Heart left ventricle (tissue), 11 donors: ENCODE measurements around the gene TNFAIP8L2. TPM values are rescaled to one million over a fixed set of nuclear protein-coding genes. Genes with fewer than 3 reads are reported as not detected.

Experiments
- polyA plus RNA-seq, 2 donors: library from polyadenylated mRNA; stranded (reverse); fragments of 200-250 nt; gene quantifications; one replicate each; pipeline ENCODE4 v1.2.3, GENCODE V29; 2013
- total RNA-seq, 9 donors: library from RNA; depleted of rRNA in 2 of 9; stranded (reverse); fragments of >200 nt in 2 of 9; fragmentation: NEBNext Ultra II Directional in 3 of 9; extraction: Animal tissue kit (Norgen Biotek cat#: 25700) in 3 of 9; gene quantifications; one replicate each; pipeline versions ENCODE4 v1.1.0 to v1.2.4, GENCODE V29; 2016 to 2023
- donor health status: ischemic (EF 13 %, LVEDD 7.1; RV severe dilation, severe dysfunction).
- donor health status: healthy with polysubstance abuse.
- donor health status: DM: no; HTN: yes; CAD: no.
- donor health status: DM: no; HTN: no; CAD: no.
- donor health status: ischemic (EF 25% LVEDD 5.7; RV mildly dilated, moderate dysfunction).
- donor health status: healthy.
- donor health status: DM: yes; HTN: yes; CAD: no.
- donor health status: PGD.
- donor health status: nonischemic (EF 23%, LVEDD 6.1; RV moderate dilation, normal function).

TNFAIP8L2 gene
- total and polyA plus RNA-seq, 11 donors = 0.49 to 7.9 (median 1.6) TPM

Other genes with a start within 250 kb of the TNFAIP8L2 start
- 10 to 100 TPM; 12.5 to 28.0 (median 17.5) TPM for gene SETDB1, start 230.3 kb upstream of the TNFAIP8L2 start, total RNA-seq
- 10 to 100 TPM; 12.7 to 12.9 TPM for gene SETDB1, start 230.3 kb upstream of the TNFAIP8L2 start, polyA plus RNA-seq
- 100 to 1,000 TPM in 2 of 9 donors, 10 to 100 TPM in 7; 51.7 to 113 (median 76.1) TPM for gene CERS2, start 181.8 kb upstream of the TNFAIP8L2 start, total RNA-seq
- gene CERS2, start 181.8 kb upstream of the TNFAIP8L2 start, polyA plus RNA-seq = 10 to 100 TPM; 72.0 to 94.1 TPM
- gene ANXA9, start 174.4 kb upstream of the TNFAIP8L2 start, total RNA-seq = 1 to 10 TPM in 1 of 9 donors, under 1 TPM in 3, not detected in 5; 0.12 to 2.0 (median 0.35) TPM
- gene ANXA9, start 174.4 kb upstream of the TNFAIP8L2 start, polyA plus RNA-seq = under 1 TPM in 1 of 2 donors, not detected in 1; 0.19 TPM
- gene MINDY1, start 149.7 kb upstream of the TNFAIP8L2 start, total RNA-seq = 10 to 100 TPM; 37.6 to 98.4 (median 54.2) TPM
- gene MINDY1, start 149.7 kb upstream of the TNFAIP8L2 start, polyA plus RNA-seq = 10 to 100 TPM; 18.5 to 20.4 TPM
- gene PRUNE1, start 148.2 kb upstream of the TNFAIP8L2 start, total RNA-seq = 10 to 100 TPM; 32.5 to 65.3 (median 42.0) TPM
- gene PRUNE1, start 148.2 kb upstream of the TNFAIP8L2 start, polyA plus RNA-seq = 10 to 100 TPM; 15.1 to 22.8 TPM
- under 1 TPM in 7 of 9 donors, not detected in 2; 0.09 to 0.59 (median 0.38) TPM for gene BNIPL, start 120.1 kb upstream of the TNFAIP8L2 start, total RNA-seq
- under 1 TPM; 0.07 to 0.65 TPM for gene BNIPL, start 120.1 kb upstream of the TNFAIP8L2 start, polyA plus RNA-seq
- gene C1orf56, start 108.9 kb upstream of the TNFAIP8L2 start, total RNA-seq = 10 to 100 TPM in 3 of 9 donors, 1 to 10 TPM in 6; 7.1 to 14.2 (median 8.0) TPM
- gene C1orf56, start 108.9 kb upstream of the TNFAIP8L2 start, polyA plus RNA-seq = 1 to 10 TPM; 6.3 to 7.5 TPM
- gene CDC42SE1, start 97.0 kb upstream of the TNFAIP8L2 start, total RNA-seq = 10 to 100 TPM; 21.7 to 65.9 (median 28.2) TPM
- 10 to 100 TPM; 20.3 to 37.8 TPM for gene CDC42SE1, start 97.0 kb upstream of the TNFAIP8L2 start, polyA plus RNA-seq
- 10 to 100 TPM in 7 of 9 donors, 1 to 10 TPM in 2; 4.8 to 54.1 (median 20.5) TPM for gene MLLT11, start 96.3 kb upstream of the TNFAIP8L2 start, total RNA-seq
- gene MLLT11, start 96.3 kb upstream of the TNFAIP8L2 start, polyA plus RNA-seq = 10 to 100 TPM in 1 of 2 donors, 1 to 10 TPM in 1; 5.4 to 23.4 TPM
- 10 to 100 TPM in 8 of 9 donors, 1 to 10 TPM in 1; 5.9 to 15.2 (median 11.7) TPM for gene GABPB2, start 85.9 kb upstream of the TNFAIP8L2 start, total RNA-seq
- 1 to 10 TPM; 4.6 to 8.9 TPM for gene GABPB2, start 85.9 kb upstream of the TNFAIP8L2 start, polyA plus RNA-seq
- 10 to 100 TPM; 36.4 to 97.1 (median 50.8) TPM for gene SEMA6C, start 10.0 kb upstream of the TNFAIP8L2 start, total RNA-seq
- 10 to 100 TPM; 16.4 to 85.0 TPM for gene SEMA6C, start 10.0 kb upstream of the TNFAIP8L2 start, polyA plus RNA-seq
- gene LYSMD1, start 9.3 kb downstream of the TNFAIP8L2 start, total RNA-seq = 10 to 100 TPM; 10.1 to 26.8 (median 13.0) TPM
- 10 to 100 TPM in 1 of 2 donors, 1 to 10 TPM in 1; 6.8 to 14.7 TPM for gene LYSMD1, start 9.3 kb downstream of the TNFAIP8L2 start, polyA plus RNA-seq
- 10 to 100 TPM; 11.5 to 28.4 (median 17.5) TPM for gene SCNM1, start 9.5 kb downstream of the TNFAIP8L2 start, total RNA-seq
- 10 to 100 TPM; 33.0 to 44.4 TPM for gene SCNM1, start 9.5 kb downstream of the TNFAIP8L2 start, polyA plus RNA-seq
- under 1 TPM in 3 of 9 donors, not detected in 6; 0.37 to 0.61 (median 0.50) TPM for gene TMOD4, start 19.3 kb downstream of the TNFAIP8L2 start, total RNA-seq
- gene TMOD4, start 19.3 kb downstream of the TNFAIP8L2 start, polyA plus RNA-seq = not detected
- 10 to 100 TPM; 29.6 to 49.1 (median 38.1) TPM for gene VPS72, start 33.5 kb downstream of the TNFAIP8L2 start, total RNA-seq
- gene VPS72, start 33.5 kb downstream of the TNFAIP8L2 start, polyA plus RNA-seq = 10 to 100 TPM; 31.2 to 41.6 TPM
- 10 to 100 TPM; 28.1 to 48.8 (median 37.0) TPM for gene PIP5K1A, start 41.9 kb downstream of the TNFAIP8L2 start, total RNA-seq
- 10 to 100 TPM; 20.5 to 26.1 TPM for gene PIP5K1A, start 41.9 kb downstream of the TNFAIP8L2 start, polyA plus RNA-seq
- gene PSMD4, start 98.1 kb downstream of the TNFAIP8L2 start, total RNA-seq = 100 to 1,000 TPM; 127 to 181 (median 138) TPM
- gene PSMD4, start 98.1 kb downstream of the TNFAIP8L2 start, polyA plus RNA-seq = 100 to 1,000 TPM; 205 to 231 TPM
- 10 to 100 TPM; 10.9 to 30.3 (median 14.3) TPM for gene ZNF687, start 125.7 kb downstream of the TNFAIP8L2 start, total RNA-seq
- gene ZNF687, start 125.7 kb downstream of the TNFAIP8L2 start, polyA plus RNA-seq = 10 to 100 TPM in 1 of 2 donors, 1 to 10 TPM in 1; 6.9 to 11.1 TPM
- 10 to 100 TPM; 34.9 to 76.0 (median 49.8) TPM for gene PI4KB, start 170.8 kb downstream of the TNFAIP8L2 start, total RNA-seq
- gene PI4KB, start 170.8 kb downstream of the TNFAIP8L2 start, polyA plus RNA-seq = 10 to 100 TPM; 17.4 to 41.2 TPM
- gene RFX5, start 190.6 kb downstream of the TNFAIP8L2 start, total RNA-seq = 10 to 100 TPM; 14.0 to 49.3 (median 22.1) TPM
- gene RFX5, start 190.6 kb downstream of the TNFAIP8L2 start, polyA plus RNA-seq = 10 to 100 TPM; 10.8 to 11.3 TPM
- 10 to 100 TPM; 27.6 to 97.8 (median 48.7) TPM for gene SELENBP1, start 216.1 kb downstream of the TNFAIP8L2 start, total RNA-seq
- 10 to 100 TPM; 14.3 to 37.9 TPM for gene SELENBP1, start 216.1 kb downstream of the TNFAIP8L2 start, polyA plus RNA-seq
- 100 to 1,000 TPM; 173 to 237 (median 212) TPM for gene PSMB4, start 242.9 kb downstream of the TNFAIP8L2 start, total RNA-seq
- 100 to 1,000 TPM; 345 to 367 TPM for gene PSMB4, start 242.9 kb downstream of the TNFAIP8L2 start, polyA plus RNA-seq